GM18907 (cell line): Measurements from ENCODE around the gene TMCO4.

Experiments used
- ATAC-seq: cut with Tn5 transposase; IDR thresholded peaks from one replicate; pipeline ENCODE4 v1.9.1; 2021; ENCODE audit warnings: mild to moderate bottlenecking, moderate library complexity; ENCODE audit not compliant: unreplicated experiment

Gene TMCO4

DNA sequence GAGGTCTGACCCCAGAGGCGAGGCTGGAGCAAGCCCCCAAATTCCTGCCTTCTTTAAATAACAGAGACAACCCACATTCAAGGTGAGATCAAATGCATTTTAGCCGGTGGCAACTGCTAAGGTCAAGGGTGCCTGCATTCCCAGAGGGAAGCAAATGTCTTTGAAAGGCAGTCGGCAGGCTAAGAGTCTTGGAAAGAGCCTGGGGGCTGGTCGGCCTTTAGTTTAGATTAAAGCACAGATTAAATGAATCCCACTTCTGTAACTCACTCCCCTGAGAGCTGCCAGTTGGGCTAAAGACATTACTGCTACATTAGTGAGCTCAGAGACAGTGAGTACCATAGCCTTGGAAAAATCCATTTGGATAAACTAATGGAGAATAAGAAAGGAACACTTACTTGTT lies 75.8 kb downstream of the TMCO4 start:
- no peak for ATAC-seq

- ATAC-seq: no peak
Measured at GRCh38 chr1:19720973-19721372, 78.7 kb downstream of the TMCO4 start.

DNA sequence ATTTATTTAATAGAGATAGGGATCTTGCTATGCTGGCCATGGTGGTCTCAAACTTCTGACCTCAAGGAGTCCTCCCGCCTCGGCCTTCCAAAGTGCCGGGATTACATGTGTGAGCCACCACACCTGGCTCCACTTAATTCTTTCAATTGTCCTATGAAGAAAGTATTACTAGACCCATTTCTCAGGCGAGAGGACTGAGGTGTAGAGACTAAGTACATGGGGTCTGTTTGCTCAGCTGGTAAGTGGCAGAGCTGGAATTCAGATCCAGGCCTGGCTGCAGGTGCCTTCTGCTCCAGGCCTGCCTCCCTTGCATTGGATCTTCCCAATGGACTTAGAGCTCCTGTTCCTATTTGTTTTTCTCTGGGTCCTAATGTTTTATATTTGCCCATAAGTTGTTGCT lies 79.5 kb downstream of the TMCO4 start:
- no peak for ATAC-seq

GRCh38 chr1:19717467-19717866 lies 82.2 kb downstream of the TMCO4 start:
- ATAC-seq: no peak

DNA sequence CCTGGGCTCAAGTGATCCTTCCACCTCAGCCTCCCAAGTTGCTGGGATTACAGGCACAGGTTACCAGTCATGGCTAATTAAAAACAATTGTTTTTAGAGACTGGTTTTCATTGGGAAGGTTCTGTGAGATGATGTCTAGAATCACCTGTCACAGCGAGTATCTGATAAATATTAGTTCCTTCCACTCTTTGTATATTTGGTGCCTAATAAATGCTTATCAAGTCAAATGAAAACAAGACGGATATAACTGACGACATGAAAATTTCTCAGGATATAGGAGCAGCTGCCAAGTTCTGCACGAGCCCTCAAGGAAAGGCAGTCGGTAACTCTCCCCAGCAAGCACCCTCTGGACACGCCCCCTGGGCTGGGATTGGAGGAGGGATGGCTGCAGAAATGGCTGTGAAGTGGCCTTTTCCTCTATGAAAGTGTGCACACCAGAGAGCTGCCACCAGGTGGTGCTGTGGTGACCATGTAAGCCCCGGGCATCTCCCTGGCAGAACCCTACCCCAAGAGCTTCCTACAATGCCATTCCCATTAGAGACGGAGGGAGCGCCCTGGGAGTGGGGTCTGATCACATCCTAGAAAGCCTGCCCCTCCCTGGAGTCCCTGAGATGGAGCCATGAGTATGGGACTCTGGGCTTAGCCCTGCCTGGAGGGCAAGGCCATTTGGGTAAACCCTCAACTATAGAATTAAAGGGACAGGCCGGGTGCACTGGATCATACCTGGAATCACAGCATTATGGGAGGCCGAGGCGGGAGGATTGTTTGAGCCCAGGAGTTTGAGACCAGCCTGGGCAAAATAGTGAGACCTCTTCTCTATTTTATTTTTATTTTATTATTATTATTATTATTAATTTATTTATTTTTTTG lies 84.1 kb downstream of the TMCO4 start:
- peak; percentile 61 for ATAC-seq

DNA sequence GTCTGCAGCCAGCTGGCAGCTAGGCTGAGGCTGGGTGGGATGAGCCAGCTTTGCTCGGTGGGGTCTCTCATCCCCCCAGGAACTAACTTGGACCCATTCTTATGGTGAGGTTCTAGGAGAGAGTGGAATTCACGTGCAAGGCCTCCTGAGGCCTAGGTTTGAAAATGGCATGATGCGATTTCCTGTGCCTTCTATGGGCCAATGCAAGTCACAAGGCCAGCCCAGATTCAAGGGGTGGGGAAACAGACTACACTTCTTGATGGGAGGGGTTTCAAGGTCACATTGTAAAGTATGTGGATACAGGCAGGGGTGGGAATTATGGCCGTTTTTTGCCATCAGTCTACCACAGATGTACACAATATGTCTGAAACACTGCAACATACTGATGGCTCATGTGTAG lies 86.8 kb downstream of the TMCO4 start:
- ATAC-seq: no peak

GRCh38 chr1:19710825-19711611 lies 88.7 kb downstream of the TMCO4 start:
- peak; percentile 61 for ATAC-seq

GRCh38 chr1:19709260-19709793 lies 90.4 kb downstream of the TMCO4 start:
- no peak for ATAC-seq

- ATAC-seq: no peak
Measured at GRCh38 chr1:19708567-19709110, 91.1 kb downstream of the TMCO4 start.

- ATAC-seq: no peak
Measured at GRCh38 chr1:19706136-19706535, 93.6 kb downstream of the TMCO4 start.

DNA sequence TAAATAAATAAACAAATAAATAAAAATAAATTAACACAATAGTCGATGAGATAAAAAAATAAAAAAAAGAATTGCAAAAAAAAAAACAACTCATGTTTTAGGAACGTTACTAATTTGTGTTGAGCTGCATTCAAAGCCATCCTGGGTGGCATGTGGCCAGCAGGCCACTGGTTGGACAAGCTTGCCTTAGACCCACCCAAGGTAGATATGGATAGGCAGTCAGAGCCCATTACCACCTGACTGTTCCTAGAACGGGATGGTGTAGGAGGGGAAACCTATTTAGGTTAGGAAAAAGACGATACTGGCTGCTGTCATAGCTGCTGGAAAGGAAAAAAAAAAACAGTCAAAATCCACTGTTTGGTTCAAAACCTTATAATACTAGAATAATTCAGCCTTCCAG lies 94.3 kb downstream of the TMCO4 start:
- ATAC-seq: no peak

GRCh38 chr1:19704247-19705113 lies 95.2 kb downstream of the TMCO4 start:
- ATAC-seq: no peak

GRCh38 chr1:19703280-19703679 lies 96.4 kb downstream of the TMCO4 start:
- no peak for ATAC-seq

- ATAC-seq: no peak
Measured at GRCh38 chr1:19700079-19700777, 99.5 kb downstream of the TMCO4 start.

- no peak for ATAC-seq
Measured at GRCh38 chr1:19698181-19698580, 101.5 kb downstream of the TMCO4 start.

- no peak for ATAC-seq
Measured at GRCh38 chr1:19696820-19697219, 102.9 kb downstream of the TMCO4 start.

DNA sequence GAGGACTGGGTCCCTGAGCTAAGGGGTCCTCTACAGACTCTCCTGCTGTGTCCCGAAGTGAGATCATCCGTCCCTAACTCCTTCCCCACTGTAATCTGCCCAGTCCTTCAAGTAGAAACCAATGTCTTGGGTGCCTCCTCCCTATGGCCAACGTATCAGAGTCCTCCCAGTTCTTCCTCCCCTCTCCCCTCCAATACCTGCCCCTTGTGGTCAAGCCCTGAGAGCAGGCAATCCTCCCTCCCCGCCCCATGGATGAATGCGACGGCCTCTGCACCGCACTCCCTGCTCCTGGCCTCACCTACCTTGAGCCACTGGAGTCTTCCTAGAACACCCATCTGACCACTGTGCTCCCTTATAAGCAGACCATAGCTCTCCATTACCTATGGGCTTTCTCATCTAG lies 103.9 kb downstream of the TMCO4 start:
- ATAC-seq: no peak

- ATAC-seq: no peak
Measured at GRCh38 chr1:19694298-19694697, 105.4 kb downstream of the TMCO4 start.

GRCh38 chr1:19690342-19690741 lies 109.4 kb downstream of the TMCO4 start:
- ATAC-seq: no peak

DNA sequence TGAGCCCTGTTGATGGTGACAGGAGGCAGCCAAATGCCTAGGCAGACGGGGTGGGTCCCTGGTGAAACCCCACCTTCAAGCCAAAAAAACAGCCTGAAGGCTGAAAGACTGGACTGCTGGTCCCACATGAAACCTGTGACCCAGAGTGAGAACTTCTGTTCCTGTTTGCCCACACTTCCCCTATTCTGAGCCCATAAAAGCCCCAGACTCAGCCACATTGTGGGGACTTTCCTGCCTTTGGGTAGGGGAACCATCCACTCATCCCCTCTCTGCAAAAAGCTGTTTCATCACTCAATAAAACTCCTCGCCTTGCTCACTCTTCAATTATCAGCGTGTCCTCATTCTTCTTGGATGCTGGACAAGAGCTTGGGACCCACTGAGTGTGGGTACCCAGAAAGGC lies 109.9 kb downstream of the TMCO4 start:
- no peak for ATAC-seq
